ENCODE data around the gene DGKI. TPM values are rescaled to one million over a fixed set of nuclear protein-coding genes. Genes with fewer than 3 reads are reported as not detected.
"Not testable (repeated sequence)": the region's sequence is repeated elsewhere in the genome, so short reads cannot be mapped to it uniquely, and the experiment has no call there.

The DGKI gene
- total RNA-seq, 1 donor from 2014 or later, result 3.1 TPM

- no peak overlapping the region for H3K4me3 Mint-ChIP-seq (ENCODE audit: unreplicated experiment)
- peaks cover 11% of the 10 kb centered on the region for H3K9me3 Mint-ChIP-seq (ENCODE audit: unreplicated experiment)
- TF ChIP-seq CTCF (IDR thresholded peaks at IDR 0.05), result no peak
- H3K27ac Mint-ChIP-seq (ENCODE audit: unreplicated experiment), result no peak overlapping the region
- H3K27me3 Mint-ChIP-seq (ENCODE audit: unreplicated experiment), result no peaks in the 10 kb centered on the region
- peaks cover 2% of the 10 kb centered on the region for H3K36me3 Mint-ChIP-seq (ENCODE audit: unreplicated experiment)
- no peak for DNase-seq (ENCODE audit: extremely low spot score, unreplicated experiment)
- peaks cover 13% of the 10 kb centered on the region for H3K4me1 Mint-ChIP-seq (ENCODE audit: unreplicated experiment)
Measured at GRCh38 chr7:137453356-137453755, 393.4 kb downstream of the DGKI start.

GRCh38 chr7:137449016-137449415, 397.8 kb downstream of the DGKI start:
- Mint-ChIP-seq H3K4me1 (ENCODE audit: unreplicated experiment) (peaks cover 29% of the 10 kb centered on the region), H3K9me3 (ENCODE audit: unreplicated experiment) (peaks cover 19% of the 10 kb centered on the region), H3K27me3 (ENCODE audit: unreplicated experiment) (no peaks in the 10 kb centered on the region), H3K4me3 (ENCODE audit: unreplicated experiment) (no peak overlapping the region), H3K36me3 (ENCODE audit: unreplicated experiment) (peaks cover 2% of the 10 kb centered on the region), H3K27ac (ENCODE audit: unreplicated experiment) (no peak overlapping the region)
- TF ChIP-seq CTCF (IDR thresholded peaks at IDR 0.05), result no peak
- DNase-seq (ENCODE audit: extremely low spot score, unreplicated experiment), result no peak

DNA sequence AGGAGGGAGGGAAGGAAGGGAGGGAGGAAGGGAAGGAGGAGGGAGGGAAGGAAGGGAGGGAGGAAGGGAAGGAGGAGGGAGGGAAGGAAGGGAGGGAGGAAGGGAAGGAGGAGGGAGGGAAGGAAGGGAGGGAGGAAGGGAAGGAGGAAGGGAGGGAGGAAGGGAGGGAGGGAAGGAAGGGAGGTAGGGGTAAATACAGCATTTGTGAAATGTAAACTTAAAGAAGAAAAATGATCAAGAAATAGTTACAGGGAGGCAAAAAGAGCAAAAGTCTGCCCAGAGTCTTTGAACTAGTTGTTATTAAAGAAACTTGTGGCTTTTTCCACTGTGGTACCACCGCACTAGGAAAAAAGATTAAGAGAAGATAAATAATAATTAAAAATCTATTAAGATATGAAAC, 398.2 kb downstream of the DGKI start:
- H3K27ac Mint-ChIP-seq (ENCODE audit: unreplicated experiment); H3K27me3 Mint-ChIP-seq (ENCODE audit: unreplicated experiment); DNase-seq (ENCODE audit: extremely low spot score, unreplicated experiment); H3K36me3 Mint-ChIP-seq (ENCODE audit: unreplicated experiment); H3K4me3 Mint-ChIP-seq (ENCODE audit: unreplicated experiment): not testable (repeated sequence)
- H3K4me1 Mint-ChIP-seq (ENCODE audit: unreplicated experiment), result peaks cover 31% of the 10 kb centered on the region
- H3K9me3 Mint-ChIP-seq (ENCODE audit: unreplicated experiment), result peaks cover 19% of the 10 kb centered on the region

- Mint-ChIP-seq H3K9me3 (ENCODE audit: unreplicated experiment) (peaks cover 19% of the 10 kb centered on the region), H3K27me3 (ENCODE audit: unreplicated experiment) (no peaks in the 10 kb centered on the region), H3K36me3 (ENCODE audit: unreplicated experiment) (peaks cover 2% of the 10 kb centered on the region), H3K4me3 (ENCODE audit: unreplicated experiment) (no peak overlapping the region), H3K27ac (ENCODE audit: unreplicated experiment) (no peak overlapping the region), H3K4me1 (ENCODE audit: unreplicated experiment) (peaks cover 38% of the 10 kb centered on the region)
- no peak for TF ChIP-seq CTCF (IDR thresholded peaks at IDR 0.05)
- no peak for DNase-seq (ENCODE audit: extremely low spot score, unreplicated experiment)
Measured at GRCh38 chr7:137446025-137446424, 400.7 kb downstream of the DGKI start.

GRCh38 chr7:137445268-137445667, 401.5 kb downstream of the DGKI start:
- H3K36me3 Mint-ChIP-seq (ENCODE audit: unreplicated experiment), result peaks cover 2% of the 10 kb centered on the region
- no peak for TF ChIP-seq CTCF (IDR thresholded peaks at IDR 0.05)
- no peak overlapping the region for H3K27ac Mint-ChIP-seq (ENCODE audit: unreplicated experiment)
- H3K4me3 Mint-ChIP-seq (ENCODE audit: unreplicated experiment), result no peak overlapping the region
- no peak for DNase-seq (ENCODE audit: extremely low spot score, unreplicated experiment)
- peaks cover 19% of the 10 kb centered on the region for H3K9me3 Mint-ChIP-seq (ENCODE audit: unreplicated experiment)
- H3K27me3 Mint-ChIP-seq (ENCODE audit: unreplicated experiment), result no peaks in the 10 kb centered on the region
- H3K4me1 Mint-ChIP-seq (ENCODE audit: unreplicated experiment), result peaks cover 44% of the 10 kb centered on the region

DNA sequence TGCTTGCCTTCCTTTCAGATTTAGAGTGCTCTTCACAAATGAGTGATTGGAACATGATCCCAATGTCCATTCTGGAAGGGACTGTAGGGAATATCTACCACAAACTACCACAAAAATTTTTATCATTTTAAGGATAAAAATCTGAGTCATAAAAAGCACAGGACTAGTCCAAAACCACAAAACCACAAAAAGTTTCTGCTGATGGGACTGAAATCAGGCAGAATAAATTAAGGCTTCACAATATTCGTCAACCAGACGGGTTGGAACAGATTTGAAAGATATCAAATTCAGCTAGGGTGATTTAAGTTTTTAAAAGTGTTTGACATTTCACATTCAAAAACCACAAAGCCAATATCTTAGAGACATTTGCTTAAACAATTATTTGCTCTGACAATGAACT, 403.2 kb downstream of the DGKI start:
- Mint-ChIP-seq H3K27me3 (ENCODE audit: unreplicated experiment) (no peaks in the 10 kb centered on the region), H3K9me3 (ENCODE audit: unreplicated experiment) (peaks cover 8% of the 10 kb centered on the region), H3K4me3 (ENCODE audit: unreplicated experiment) (no peak overlapping the region), H3K4me1 (ENCODE audit: unreplicated experiment) (peaks cover 53% of the 10 kb centered on the region), H3K36me3 (ENCODE audit: unreplicated experiment) (no peaks in the 10 kb centered on the region), H3K27ac (ENCODE audit: unreplicated experiment) (peak overlapping the region; percentile 32)
- TF ChIP-seq CTCF (IDR thresholded peaks at IDR 0.05), result no peak
- DNase-seq (ENCODE audit: extremely low spot score, unreplicated experiment), result no peak

Measured in osteocyte (in vitro differentiated cells).